Forelimb muscle (tissue), 1 donor: ENCODE results near the gene PTCRA. TPM values are rescaled to one million over a fixed set of nuclear protein-coding genes. Genes with fewer than 3 reads are reported as not detected.
"Not testable (repeated sequence)": the region's sequence is repeated elsewhere in the genome, so short reads cannot be mapped to it uniquely, and the experiment has no call there.

ENCODE experiments used
- DNase-seq: peaks from one replicate; pipeline ENCODE4 v3.0.0-alpha.2; 2013; ENCODE audit warnings: low read depth
- polyA plus RNA-seq: library from polyadenylated mRNA; unstranded; fragments of 120-200 nt; gene quantifications from one replicate; pipeline ENCODE4 v1.2.1, GENCODE V29; 2013; ENCODE audit not compliant: insufficient read length

The PTCRA gene
- polyA plus RNA-seq, 1 donor = not detected

DNA sequence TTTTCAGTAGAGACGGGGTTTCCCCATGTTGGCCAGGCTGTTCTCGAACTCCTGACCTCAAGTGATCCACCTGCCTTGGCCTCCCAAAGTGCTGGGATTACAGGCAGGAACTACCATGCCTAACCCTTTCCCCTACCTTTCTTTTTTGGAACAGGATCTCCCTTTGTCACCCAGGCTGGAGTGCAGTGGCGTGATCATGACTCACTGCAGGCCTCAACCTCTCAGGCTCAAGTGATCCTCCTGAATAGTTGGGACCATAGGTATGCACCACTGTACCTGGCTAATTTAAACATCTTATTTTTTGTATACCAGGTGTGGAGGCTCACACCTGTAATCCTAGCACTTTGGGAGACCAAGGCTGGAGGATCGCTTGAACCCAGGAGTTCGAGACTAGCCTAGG is 25.5 kb downstream of the PTCRA start:
- not testable (repeated sequence) for DNase-seq

DNA sequence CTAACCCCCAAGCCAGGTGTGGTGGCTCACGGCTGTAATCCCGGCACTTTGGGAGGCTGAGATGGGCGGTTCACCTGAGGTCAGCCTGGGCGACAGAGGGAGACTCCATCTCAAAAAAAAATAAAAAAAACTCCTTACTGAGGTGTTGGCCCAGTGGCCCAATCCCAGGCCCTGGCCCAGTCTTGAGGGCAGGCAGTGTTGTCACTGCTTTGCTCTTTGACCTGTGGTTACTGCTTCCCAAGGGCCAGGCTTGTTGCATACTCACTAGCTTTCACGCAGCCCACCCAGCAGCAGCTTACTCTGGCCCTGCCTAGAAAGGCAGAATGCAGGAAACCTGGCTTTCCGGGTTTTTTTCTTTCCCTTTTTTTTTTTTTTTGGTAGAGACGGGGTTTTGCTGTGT is 26.6 kb downstream of the PTCRA start:
- no peak for DNase-seq

DNA sequence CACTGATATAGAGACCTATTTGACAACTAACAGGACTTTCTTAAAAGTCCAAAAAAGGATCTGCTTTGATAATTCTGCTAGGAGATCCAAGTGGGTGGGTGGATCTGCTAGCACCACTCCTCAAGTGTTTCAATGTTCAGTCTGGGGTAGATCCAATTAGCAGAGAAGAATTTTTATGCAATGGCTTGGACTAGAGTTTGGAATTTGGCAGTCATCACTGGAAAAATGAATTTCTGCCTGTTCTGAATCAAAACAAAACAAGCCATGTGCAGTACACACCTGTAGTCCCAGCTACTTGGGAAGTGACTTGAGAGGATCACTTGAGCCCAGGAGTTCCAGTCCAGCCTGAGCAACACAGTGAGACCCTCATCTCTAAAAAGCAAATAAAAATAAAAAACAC is 32.1 kb downstream of the PTCRA start:
- DNase-seq = no peak

DNA sequence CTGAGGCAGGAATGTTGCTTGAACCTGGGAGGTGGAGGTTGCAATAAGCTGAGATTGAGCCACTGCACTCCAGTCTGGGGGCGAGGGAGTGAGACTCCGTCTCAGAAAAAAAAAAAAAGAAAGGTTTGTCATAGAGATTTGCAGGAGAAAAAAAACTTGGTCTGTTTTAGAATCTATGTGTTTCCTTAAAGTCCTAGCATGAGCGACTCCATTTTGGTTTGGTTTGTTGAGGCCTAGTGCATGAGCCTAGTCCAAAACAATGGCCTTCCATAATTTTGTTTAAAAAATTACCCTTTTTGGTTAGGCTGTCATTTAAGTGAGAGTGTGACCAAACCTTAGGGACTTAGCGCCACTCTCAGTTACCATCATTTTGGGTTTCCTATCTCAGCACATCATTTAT is 36.5 kb downstream of the PTCRA start:
- DNase-seq = no peak

DNA sequence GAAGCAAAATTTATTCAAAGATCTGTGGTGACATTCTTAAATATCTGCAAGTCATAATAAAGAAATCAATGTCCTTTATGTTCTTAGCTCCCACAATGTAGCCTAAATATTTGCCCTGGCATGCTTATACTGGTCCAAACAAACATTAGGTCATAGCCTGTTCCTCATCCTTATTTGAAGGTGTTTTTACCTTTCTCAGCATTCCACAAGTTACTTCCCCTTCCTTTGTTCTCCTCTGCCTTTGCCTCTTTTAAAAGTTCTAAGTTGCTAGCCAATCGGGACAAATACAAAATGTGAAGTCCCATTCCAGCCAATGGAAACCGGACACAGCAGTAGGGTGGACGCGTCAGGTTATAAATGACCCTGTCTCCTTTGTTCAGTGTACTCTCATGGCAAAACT is 38.6 kb downstream of the PTCRA start:
- not testable (repeated sequence) for DNase-seq

DNA sequence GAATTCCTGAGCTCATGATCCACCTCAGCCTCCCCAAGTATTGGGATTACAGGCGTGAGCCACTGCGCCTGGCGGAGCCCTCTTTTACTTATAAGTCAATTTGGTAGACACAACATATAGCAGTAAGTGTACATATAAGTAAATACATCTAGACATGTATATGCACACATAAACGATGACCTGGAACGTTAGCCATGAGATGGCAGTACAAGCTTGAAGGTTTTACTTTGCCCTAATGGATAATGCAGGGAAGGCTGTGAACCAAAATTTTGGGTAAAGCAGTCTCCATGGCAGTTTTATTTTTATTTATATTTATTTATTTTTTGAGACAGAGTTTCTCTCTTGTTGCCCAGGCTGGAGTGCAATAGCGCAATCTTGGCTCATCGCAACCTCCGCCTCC is 42.3 kb downstream of the PTCRA start:
- no peak for DNase-seq

DNA sequence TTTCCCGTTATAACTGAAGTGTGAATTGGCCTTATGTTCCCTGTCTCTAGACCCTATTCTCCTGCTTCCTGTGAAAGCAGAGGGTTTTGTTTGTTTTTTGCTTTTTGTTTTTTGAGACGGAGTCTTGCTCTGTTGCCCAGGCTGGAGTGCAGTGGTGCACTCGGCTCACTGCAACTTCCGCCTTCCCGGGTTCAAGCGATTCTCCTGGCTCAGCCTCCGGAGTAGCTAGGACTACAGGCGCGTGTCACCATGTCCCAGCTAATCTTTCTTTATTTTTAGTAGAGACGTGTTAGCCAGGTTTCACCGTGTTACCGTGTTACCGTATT is 44.0 kb downstream of the PTCRA start:
- DNase-seq = no peak

DNA sequence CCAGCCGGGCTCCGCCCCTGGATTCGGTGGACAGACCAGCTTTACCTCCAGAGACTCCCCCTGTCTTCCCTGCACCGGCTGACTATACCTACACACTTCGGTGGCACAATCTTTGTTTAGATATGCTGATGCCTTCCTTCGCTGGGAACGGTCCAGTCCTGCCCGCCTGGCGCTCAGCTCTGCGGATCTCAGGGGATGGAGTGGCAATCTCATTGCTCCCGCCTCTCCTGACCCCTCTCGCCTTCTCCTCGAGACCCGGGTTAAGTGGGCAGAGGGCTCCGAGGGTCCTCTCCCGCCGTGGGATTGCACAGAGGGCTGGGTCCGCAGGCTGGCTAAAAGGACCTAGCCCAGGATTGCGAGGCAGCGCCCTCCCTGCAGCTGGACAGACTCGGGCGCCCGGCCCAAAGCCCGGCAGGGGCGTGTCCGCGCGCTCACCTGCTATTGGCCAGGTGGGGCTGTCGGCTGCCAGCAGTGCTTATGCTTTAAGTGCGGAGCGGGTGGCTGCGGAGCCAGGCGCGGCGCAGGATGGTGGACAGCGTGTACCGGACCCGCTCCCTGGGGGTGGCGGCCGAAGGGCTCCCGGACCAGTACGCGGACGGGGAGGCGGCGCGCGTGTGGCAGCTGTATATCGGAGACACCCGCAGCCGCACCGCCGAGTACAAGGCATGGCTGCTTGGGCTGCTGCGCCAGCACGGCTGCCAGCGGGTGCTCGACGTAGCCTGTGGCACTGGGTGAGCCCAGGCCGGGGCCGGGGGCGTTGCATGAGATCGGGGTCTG is 44.6 kb downstream of the PTCRA start, which contains the start of gene GNMT:
Gene GNMT, plus strand, starts transcription at position 512 of the 777 bp plus-strand sequence. Its CDS starts 14 bp downstream, at position 526.
- no peak for DNase-seq

DNA sequence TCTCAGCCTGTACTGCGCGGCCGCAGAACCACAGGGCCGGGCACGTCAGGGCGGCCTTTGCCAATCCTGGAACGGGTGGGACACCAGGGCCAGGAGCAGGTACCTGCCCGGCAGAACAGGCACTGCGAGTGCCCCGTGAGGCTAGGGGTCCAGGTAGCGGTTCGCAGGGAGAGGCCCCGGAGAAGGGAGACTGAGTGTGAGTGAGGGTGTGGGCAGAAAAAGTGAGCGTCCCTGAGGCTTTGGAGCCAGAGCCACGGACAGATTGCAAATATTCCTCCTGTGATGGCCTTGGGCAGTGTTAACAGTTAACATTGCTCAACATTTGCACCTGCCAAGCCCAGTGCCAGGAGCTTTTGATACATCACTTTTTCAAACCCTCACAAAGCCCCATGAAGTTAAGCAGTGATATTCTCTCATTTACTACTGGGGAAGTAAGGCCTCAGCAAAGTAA is 45.2 kb downstream of the PTCRA start:
- DNase-seq = no peak

DNA sequence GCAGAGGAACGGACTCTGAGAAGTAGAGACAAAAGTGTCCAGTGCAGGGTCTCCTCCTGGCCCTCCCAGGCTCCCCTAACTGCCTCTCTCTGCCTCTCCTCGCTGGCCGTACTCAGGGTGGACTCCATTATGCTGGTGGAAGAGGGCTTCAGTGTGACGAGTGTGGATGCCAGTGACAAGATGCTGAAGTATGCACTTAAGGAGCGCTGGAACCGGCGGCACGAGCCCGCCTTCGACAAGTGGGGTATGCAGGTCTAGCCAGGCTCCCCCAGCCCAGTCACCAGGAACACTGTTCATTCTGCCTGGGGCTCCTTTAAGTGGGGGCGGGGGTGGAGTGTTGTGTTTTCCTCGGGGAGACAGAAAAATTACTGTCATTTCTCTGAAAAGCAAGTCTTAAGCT is 46.2 kb downstream of the PTCRA start:
- no peak for DNase-seq

DNA sequence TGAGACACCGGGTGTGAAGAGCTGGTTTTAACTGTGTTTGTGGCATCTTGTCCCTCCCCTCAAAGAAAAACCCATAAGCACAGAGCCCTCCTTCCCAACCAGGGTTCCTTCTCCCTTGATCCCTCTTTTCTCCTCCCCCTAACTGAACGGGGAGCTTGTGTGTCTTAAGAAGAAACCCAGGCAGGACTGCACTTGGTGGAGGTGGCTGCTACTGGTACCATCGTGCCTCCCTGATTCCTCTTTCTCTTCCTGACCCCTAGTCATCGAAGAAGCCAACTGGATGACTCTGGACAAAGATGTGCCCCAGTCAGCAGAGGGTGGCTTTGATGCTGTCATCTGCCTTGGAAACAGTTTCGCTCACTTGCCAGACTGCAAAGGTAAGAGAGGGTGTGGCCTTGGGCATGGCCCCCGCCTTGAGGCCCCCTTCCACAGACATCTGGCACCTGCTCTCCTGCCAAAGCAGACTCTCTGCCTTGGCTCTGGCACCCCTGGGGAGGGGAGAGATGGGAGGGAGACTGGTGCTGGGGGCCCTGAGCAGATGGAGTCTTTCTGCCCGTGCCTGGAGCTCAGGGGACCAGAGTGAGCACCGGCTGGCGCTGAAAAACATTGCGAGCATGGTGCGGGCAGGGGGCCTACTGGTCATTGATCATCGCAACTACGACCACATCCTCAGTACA is 46.8 kb downstream of the PTCRA start:
- DNase-seq = no peak

DNA sequence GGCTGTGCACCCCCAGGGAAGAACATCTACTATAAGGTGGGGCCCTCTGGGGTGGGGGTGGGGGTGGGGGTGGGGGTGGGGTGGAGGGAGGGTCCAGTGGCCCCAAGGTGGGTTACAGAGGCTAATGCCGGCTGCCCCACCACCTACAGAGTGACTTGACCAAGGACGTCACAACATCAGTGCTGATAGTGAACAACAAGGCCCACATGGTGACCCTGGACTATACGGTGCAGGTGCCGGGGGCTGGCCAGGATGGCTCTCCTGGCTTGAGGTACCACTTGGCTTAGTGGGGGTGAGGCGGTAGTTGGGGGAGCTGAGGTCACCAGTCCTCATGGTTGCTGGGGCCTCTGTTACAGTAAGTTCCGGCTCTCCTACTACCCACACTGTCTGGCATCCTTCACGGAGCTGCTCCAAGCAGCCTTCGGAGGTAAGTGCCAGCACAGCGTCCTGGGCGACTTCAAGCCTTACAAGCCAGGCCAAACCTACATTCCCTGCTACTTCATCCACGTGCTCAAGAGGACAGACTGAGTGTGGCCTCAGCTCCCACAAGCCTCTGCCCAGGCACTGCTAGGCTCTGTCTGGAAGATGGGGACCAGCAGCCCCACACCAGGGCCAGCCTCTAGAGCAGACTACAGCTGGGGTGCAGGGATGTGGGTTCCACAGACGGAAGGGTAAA is 47.5 kb downstream of the PTCRA start:
- DNase-seq = no peak

DNA sequence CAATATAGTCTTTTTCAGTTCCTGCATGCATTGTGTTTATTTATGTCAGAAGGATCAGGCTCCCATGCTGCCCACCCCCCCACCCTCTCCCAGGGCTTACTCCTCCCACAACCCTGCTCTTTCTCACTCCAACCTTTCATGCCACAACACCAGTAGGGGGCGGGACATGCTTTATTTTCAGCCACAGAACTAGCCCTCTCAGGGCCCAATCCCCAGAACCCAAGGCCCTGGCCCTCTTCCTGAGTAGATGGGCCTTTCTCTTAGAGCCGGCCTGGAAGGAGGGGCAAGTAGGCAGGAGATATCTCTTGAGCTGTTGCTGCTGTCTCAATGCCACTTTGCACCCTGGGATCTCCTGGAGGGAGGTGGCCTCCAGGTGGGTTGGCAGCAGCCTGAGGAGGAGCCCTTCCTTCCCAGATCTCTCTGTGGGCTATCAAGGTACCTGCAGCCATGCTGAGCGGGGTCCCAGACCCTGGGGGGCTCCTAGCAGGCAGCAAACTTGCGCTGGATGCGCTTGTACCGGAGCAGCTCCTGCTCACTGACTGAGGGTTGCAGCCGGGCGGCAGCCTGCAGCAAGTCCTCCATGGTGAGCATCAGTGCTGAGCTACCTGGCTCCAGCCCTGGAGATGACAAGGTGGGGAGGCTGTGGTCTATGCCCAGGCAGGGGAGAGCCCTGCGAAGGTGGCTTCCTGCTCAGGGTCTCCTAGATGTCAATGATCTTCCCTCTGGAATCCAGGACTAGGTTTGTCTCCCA is 48.2 kb downstream of the PTCRA start:
- DNase-seq = no peak

DNA sequence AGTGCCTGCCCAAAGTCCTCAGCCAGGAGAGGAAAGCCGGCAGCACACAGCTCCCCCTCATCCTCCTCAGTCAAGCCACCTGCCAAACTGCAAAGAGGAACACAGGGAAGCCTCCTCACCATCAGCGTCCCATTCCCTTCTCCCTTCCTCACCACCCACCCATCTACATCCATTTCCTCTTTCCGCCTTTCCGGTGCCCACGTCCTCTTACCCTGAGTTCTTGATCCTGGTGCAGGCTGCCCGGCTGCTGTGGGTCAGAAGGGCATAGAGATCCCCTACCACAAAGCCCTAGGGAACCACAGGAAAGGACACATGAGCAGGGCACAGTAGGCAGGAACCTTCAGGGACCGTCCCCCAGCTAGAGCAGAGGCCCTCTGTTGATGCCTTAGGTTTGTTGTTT is 50.7 kb downstream of the PTCRA start:
- no peak for DNase-seq

DNA sequence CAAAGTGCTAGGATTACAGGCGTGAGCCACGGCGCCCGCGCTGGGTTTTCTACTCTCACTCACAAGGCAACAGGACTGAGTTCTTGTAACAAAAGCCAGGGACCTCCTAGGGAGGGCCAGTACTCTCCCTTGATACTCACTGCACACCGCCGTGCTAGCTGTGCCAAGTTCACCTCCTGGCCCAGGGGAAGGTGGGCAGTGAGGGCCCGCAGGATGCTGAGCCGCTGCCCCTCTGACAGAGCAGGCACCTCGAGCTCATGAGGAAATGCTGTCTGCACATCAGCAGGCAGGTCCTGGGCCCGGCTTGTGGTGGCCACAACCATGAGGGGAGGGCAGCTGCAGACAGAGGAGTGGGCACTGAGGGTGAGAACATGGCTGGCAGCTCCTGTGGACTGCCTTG is 51.4 kb downstream of the PTCRA start:
- no peak for DNase-seq

DNA sequence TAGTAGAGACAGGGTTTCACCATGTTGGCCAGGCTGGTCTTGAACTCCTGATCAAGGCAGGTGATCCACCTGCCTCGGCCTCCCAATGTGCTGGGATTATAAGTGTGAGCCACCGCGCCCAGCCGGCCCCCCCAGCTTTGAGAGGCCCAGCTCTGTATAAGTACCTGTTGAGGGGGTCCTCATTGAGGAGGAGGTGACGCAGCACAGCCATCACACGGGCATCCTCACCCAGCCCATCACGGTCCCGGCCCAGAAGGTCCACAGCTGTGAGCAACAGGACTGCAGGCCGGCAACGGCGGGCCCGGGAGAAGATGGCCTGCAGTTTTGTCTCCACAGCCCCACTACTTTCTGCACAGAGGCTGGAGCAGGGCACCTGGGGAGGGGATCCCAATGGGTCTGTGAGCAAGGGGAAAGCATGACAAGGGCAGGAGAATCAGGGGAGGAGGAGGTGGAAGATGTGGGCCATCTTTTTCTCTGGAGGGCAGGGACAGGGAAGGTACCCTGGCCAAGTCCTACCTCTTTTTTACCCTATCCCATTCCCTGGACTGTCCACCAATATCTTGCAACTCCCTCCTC is 52.4 kb downstream of the PTCRA start:
- DNase-seq = no peak

DNA sequence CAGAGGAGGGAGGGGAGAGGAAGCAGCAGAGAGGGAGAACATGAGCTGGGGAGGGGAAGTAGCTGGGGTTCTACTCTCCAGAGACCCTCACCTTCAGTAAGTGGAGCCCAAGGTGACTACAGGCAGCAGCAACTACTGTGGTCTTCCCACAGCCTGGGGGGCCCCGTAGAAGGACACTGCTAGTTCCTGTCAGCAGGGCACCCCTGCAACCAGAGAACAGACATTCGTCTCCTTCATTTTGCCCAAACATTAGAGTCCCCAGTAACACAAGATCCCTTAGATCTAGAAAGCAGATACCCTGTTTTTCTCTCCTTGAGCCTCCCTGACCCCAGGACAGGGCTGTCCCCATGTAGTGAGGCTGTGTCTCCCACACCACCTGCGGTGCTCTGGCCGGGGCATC is 52.9 kb downstream of the PTCRA start:
- no peak for DNase-seq

DNA sequence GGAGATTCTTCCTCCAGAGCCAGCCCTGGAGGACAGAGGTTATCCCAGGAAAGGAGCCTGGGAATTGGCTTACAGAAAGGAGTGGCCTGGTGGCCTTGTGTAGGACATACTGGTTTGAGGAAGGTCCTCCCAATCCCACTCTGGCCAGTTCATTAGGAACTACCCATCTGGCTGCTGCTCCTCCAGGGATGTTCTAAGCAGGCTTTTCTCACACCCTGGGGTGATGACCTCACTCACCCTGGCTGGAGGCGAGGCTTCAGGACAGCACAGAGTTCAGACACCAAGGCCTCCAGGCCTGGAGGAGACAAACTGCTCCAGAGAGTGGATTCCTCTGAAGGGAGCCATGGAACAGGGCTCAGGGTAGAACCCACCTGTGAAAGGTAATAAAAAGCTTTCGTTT is 53.6 kb downstream of the PTCRA start:
- DNase-seq = no peak

DNA sequence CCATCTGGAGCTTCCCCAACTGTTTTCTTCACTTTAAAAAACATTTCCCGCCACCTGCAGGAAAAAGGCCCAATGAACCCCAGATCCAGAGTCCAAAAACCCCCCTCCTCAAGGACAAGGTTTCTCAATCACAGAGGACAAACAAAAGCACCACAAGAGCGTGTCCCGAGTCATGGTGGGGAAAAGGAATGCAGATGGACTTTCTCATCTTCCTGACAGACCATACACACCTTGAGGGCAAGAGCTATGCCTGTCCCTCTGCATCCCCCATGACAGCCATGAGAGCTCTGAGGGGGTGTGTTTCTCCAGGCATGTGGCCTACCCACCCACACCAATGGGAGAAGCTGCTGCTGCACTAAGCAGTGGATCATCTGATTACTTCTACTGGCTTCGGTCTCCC is 54.1 kb downstream of the PTCRA start:
- DNase-seq = no peak

DNA sequence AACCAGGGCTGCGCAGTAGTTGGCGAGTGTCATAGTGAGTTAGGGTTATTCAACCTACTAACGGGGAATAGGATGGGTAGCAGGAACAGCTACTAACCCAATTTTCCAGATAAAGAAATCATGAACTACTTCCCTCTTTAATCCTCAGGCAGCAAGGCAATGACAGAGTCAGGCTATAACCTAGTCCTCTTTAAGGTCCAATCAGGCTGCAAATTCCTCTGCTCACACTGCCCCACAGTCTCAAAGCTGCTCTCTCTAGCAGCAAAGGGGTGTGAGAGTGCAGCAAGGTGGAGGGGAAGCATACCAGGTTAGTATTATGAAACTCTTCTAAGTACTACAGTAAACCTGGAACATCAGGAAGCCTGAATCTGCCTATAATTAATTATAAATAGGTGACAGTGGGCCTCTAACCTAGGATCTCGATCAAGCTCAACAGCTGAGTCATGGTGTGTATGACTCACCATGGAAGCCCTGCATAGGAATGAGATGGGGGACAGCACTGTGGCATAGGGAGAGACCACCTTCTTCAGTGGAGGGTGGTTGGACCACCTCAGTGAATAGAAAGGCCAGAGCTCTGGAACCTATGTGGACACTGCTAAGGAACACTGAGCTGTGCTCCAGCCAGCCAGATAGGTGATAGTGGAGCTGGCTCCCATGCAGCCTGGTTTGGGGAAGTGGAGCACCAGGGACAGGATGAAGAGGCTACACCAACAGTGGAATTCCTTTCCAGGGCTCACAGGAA is 55.2 kb downstream of the PTCRA start:
- DNase-seq = no peak

DNA sequence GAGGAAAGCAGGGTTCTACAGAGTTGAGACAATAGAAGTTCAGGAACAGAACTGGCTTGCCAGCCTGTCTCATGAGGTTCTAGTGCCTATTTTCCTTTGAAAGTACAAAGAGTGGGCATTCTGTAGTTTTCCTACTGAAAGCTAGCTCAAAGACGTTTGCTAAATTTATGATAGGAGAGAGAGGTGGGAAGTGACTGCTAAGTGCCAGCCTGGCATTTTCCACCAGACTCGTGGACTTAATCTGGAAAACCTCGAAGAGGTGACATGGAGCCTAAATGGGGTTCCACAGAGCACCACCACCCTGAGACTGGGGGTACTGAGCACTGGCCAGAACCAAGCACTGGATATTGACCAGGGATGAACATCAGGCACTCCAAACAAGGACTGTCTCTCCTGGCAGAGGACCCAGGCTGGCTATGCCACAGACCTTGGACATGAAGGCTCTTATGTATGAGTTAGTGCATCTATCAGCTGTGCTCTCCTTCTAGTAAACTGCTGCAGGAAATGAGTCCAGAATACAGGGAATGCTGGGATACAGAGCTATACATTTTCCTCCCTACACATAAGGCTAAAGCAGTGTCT is 56.0 kb downstream of the PTCRA start:
- DNase-seq = no peak
